ACHN (cell line): ENCODE results near the gene NTHL1.

ENCODE experiments used
- DNase-seq: peaks from one replicate; pipeline ENCODE4 v3.0.0-alpha.2; 2015
- in situ Hi-C: cut with HindIII; loops from 2 replicates; pipeline ENCODE4 v1.10.0; 2017; ENCODE audit warnings: low sequenced_read_pairs, low pct_ligation_motif_present, low pct_unique_long_range_greater_than_20kb

NTHL1 gene

GRCh38 chr16:2085669-2086068, 38.0 kb upstream of the NTHL1 start:
- in situ Hi-C loops: no loop called here
- DNase-seq: no peak

- no peak for DNase-seq
- in situ Hi-C loops: no loop called here
Measured at GRCh38 chr16:2084895-2085625, 37.4 kb upstream of the NTHL1 start.

GRCh38 chr16:2083876-2084780, 36.5 kb upstream of the NTHL1 start:
- in situ Hi-C loops: no loop called here
- no peak for DNase-seq

- DNase-seq: no peak
- in situ Hi-C loops: no loop called here
Measured at GRCh38 chr16:2083409-2083808, 35.8 kb upstream of the NTHL1 start.

GRCh38 chr16:2082983-2083364, 35.3 kb upstream of the NTHL1 start:
- in situ Hi-C loops: no loop called here
- DNase-seq: no peak

- DNase-seq: no peak
- in situ Hi-C loops: no loop called here
Measured at GRCh38 chr16:2082171-2082982, 34.7 kb upstream of the NTHL1 start.

GRCh38 chr16:2081201-2082084, 33.8 kb upstream of the NTHL1 start:
- in situ Hi-C loops: no loop called here

GRCh38 chr16:2079991-2080390, 32.4 kb upstream of the NTHL1 start:
- in situ Hi-C loops: no loop called here
- DNase-seq: no peak

More at GRCh38 chr16:2081201-2082084, 33.8 kb upstream of the NTHL1 start:
- no peak for DNase-seq

- DNase-seq: no peak
- in situ Hi-C loops: no loop called here
Measured at GRCh38 chr16:2079311-2079800, 31.7 kb upstream of the NTHL1 start.

GRCh38 chr16:2078691-2079090, 31.1 kb upstream of the NTHL1 start:
- DNase-seq: no peak
- in situ Hi-C loops: no loop called here

- in situ Hi-C loops: no loop called here
- no peak for DNase-seq
Measured at GRCh38 chr16:2078096-2078495, 30.5 kb upstream of the NTHL1 start.

GRCh38 chr16:2077696-2078095, 30.1 kb upstream of the NTHL1 start:
- no peak for DNase-seq
- in situ Hi-C loops: no loop called here

GRCh38 chr16:2077016-2077415, 29.4 kb upstream of the NTHL1 start:
- in situ Hi-C loops: no loop called here
- no peak for DNase-seq

GRCh38 chr16:2076072-2076865, 28.6 kb upstream of the NTHL1 start:
- DNase-seq: no peak
- in situ Hi-C loops: no loop called here

GRCh38 chr16:2075631-2076030, 28.0 kb upstream of the NTHL1 start:
- in situ Hi-C loops: no loop called here
- no peak for DNase-seq

- in situ Hi-C loops: no loop called here
- no peak for DNase-seq
Measured at GRCh38 chr16:2074071-2074470, 26.4 kb upstream of the NTHL1 start.

- in situ Hi-C loops: no loop called here
- no peak for DNase-seq
Measured at GRCh38 chr16:2072926-2073325, 25.3 kb upstream of the NTHL1 start.
